HG03469 (cell line): Measurements from ENCODE around the gene IL1RAP.
A peak's percentile ranks its signal among the peaks of the same experiment; 100 is the strongest.

ENCODE experiments used
- ATAC-seq: cut with Tn5 transposase; IDR thresholded peaks from one replicate; pipeline ENCODE4 v1.9.1; 2021; ENCODE audit warnings: mild to moderate bottlenecking, moderate library complexity, moderate number of reproducible peaks; ENCODE audit not compliant: unreplicated experiment

The IL1RAP gene

DNA sequence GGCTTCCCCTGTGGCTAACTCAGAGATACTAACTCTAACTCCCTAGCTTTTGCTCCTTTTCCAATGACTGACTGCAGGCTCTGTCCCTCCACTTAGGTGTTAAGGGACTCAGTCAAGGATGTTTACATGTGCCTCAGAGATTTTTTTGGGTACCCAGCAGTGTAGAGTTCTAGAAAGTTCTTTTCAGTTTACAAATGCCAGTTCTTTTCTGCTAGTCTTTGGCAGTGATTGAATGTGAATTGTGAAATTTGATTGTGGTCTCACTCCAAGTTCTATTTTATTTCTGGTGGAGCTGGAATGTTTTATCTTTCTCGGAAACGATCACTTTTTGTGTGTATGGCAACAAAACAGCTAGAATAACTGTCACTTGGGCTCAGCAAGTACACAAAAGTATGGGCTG lies 60.6 kb downstream of the IL1RAP start:
- ATAC-seq, result no peak

- no peak for ATAC-seq
Measured at GRCh38 chr3:190575437-190576185, 61.7 kb downstream of the IL1RAP start.

- ATAC-seq, result no peak
Measured at GRCh38 chr3:190577225-190577624, 63.3 kb downstream of the IL1RAP start.

DNA sequence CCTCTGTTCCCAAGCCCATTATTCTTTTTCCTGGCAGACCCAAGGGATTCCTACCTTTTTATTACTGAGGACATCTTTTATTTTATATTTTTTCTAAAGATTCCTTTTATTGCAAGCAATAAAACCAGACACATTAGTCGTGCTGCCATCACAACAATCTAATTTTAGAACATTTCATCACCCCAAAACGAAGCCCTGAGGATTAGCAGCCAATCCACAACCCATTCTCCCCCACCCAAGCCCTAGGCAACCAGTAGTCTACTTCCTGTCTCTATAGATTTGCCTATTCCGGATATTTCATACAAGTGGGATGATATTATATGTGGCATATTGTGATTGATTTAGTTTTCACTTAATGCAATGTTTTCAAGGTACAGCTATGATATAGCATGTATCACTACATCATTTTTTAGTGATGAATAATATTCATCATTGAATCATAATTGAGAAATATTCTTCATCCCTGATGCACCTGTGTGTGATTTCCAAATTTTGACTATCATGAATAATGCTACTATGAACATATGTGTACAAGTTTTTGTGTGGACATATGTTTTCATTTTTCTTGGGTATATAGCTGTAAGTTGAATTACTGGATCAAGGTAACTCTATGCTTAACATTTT lies 65.7 kb downstream of the IL1RAP start:
- no peak for ATAC-seq

DNA sequence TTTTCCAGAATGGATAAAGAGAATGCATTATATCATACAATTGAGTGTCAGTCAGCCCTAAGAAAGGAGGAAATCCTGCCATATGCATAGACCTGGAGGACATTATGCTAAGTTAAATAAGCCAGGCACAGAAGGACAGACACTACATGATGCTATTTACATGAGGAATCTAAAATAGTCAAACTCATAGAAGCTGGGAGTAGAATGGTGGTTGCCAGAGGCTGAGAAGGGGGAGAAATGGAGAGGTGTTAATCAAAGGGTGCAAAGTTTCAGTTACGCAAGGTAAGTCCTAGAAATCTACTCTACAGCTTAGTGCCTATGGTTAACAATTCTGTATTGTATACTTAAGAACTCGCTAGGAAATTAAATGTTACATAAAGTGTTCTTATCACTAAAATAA lies 66.5 kb downstream of the IL1RAP start:
- no peak for ATAC-seq

- ATAC-seq, result no peak
Measured at GRCh38 chr3:190581041-190581541, 67.2 kb downstream of the IL1RAP start.

- no peak for ATAC-seq
Measured at GRCh38 chr3:190582667-190583066, 68.8 kb downstream of the IL1RAP start.

DNA sequence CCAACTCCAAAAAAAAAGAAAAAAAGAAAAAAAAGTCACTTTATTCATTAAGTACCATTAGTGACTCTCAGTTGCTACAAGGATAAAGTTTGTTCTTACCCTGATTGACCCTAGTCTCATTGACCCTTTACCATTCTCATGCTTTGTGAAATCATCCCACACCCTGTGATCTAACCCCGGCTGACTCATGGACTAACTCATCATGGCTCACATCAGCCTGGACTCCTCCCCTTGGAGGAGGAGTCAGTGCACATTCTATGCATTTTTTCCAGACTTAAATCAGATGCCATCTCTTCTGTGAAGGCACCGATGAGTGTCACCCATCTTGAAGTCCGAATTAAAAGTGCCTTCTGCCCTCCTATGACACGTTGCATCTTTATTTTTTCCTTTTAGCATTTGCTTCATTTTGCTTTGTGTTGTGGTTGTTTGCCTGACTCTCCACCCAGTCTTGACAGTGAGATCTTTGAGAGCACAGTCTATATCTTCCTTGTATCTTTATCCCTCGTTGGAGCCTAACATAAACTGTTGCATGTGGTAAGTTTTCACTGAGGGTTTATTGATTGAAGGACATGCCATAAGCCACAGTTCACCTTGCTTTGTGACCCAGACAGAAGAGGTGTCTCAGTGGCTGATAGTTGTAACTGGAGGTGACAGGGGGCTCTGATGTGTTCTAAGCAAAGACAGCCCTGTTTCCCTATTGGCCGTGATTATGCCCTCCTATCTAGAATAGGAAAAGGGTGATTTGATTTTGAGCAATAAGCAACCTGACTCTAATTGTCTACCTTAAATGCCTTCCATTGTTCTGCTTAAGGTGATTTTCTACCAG lies 72.1 kb downstream of the IL1RAP start:
- peak; percentile 38 for ATAC-seq

GRCh38 chr3:190586631-190587011 lies 72.7 kb downstream of the IL1RAP start:
- ATAC-seq, result peak; percentile 64

GRCh38 chr3:190588570-190588969 lies 74.7 kb downstream of the IL1RAP start:
- no peak for ATAC-seq

- no peak for ATAC-seq
Measured at GRCh38 chr3:190589326-190589725, 75.4 kb downstream of the IL1RAP start.

GRCh38 chr3:190591080-190591479 lies 77.2 kb downstream of the IL1RAP start:
- no peak for ATAC-seq

GRCh38 chr3:190593075-190593474 lies 79.2 kb downstream of the IL1RAP start:
- ATAC-seq, result no peak

DNA sequence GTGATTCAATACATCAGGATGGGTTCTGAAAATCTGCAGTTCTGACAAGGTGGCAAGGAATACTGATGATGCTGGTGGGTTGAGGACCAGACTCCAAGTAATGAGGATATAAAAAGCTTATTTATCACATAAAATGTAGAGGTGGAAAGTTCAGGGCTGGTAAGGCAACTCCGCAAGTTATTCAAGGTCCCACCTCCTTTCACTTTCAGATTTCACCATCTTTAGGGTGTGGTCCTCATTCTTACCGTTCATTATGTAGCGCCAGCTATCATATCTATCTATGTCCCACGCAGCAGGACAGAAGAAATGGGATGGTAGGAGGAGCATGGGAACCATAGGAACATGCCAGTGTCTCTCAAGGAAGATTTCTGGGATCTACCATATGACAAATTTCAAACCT lies 80.3 kb downstream of the IL1RAP start:
- no peak for ATAC-seq

- ATAC-seq, result no peak
Measured at GRCh38 chr3:190595179-190595795, 81.4 kb downstream of the IL1RAP start.

- ATAC-seq, result no peak
Measured at GRCh38 chr3:190595807-190596206, 81.9 kb downstream of the IL1RAP start.

DNA sequence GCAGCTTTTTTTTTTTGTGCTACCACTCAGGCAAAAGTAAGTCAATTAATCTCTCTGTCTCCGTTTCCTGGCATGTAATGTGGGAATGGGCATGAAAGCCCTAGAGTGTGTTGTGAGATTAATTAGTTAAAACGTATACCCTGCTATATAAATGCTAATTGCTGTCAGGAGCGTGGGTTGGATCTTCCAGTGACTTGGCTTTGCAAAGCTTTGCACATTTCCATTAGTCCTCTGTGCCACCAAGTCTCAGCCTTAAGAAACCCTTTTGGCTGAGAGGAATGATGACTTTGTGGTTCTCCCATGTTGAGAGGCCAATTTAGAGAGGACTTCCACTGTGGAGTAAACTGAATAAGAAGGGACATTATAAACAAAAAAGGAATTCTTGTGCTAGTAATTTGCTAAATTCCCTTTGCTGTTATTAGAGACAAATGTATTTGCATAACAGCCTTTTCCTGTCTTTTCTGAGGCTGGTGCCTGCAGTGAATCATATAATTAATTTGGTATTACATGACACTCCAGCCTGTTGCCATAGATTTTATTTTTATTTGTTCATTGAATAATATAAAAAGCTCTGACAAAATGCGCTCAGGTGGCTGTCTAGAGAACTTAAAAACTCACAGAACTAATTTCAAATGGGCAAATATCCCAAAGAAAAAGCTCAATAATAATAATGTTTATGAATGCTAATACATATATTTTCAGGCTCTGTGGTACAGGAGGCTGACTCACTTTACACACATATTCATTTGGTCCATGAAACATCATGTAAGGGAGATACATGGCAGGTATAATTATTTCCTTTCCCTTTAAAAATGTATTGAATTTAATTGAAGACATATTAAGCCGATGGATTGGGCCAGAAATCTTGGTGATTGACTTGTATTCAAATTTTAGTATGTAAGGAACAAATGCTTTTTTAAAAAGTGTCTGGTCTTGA lies 82.7 kb downstream of the IL1RAP start:
- ATAC-seq, result no peak

GRCh38 chr3:190597291-190597690 lies 83.4 kb downstream of the IL1RAP start:
- no peak for ATAC-seq

GRCh38 chr3:190601622-190602021 lies 87.7 kb downstream of the IL1RAP start:
- ATAC-seq, result no peak

- no peak for ATAC-seq
Measured at GRCh38 chr3:190605385-190605784, 91.5 kb downstream of the IL1RAP start.
